Naive thymus-derived CD4-positive, alpha-beta T cell (primary cell): ENCODE results near the gene AP4B1. TPM values are rescaled to one million over a fixed set of nuclear protein-coding genes. Genes with fewer than 3 reads are reported as not detected.

ENCODE experiments used
- ATAC-seq: fragments of 150-1000 bp; cut with Tn5 transposase; 2 replicates; pipeline ENCODE4 v1.10.0; 2021; ENCODE audit warnings: mild to moderate bottlenecking, moderate library complexity
- CTCF ChIA-PET: fragments of 350-600 bp; sonication (Branson Sonifier 250); formaldehyde crosslinking; loops from one replicate; lab custom pipeline; 2021; ENCODE audit warnings: antibody characterized with exemption; lab: Charles Lee
- POLR2A ChIA-PET: fragments of 350-600 bp; sonication (Branson Sonifier 250); formaldehyde crosslinking; loops from one replicate; lab custom pipeline; 2021; ENCODE audit warnings: antibody characterized with exemption, inconsistent platforms; lab: Charles Lee
- DNase-seq, 9 donors: peaks; one replicate each; pipeline versions ENCODE4 v3.0.0 to v3.0.0-alpha.2; 2020 to 2022; ENCODE audit warnings: mixed read lengths in 1 of 9
- H3K27ac ChIP-seq: one replicate; pipeline ENCODE4 v1.7.0; 2013; ENCODE audit warnings: mild to moderate bottlenecking, low read depth, low read length, moderate library complexity
- H3K27me3 ChIP-seq, 2 donors: one replicate each; pipeline ENCODE4 v1.7.0; 2013; ENCODE audit warnings: low read length in 2 of 2, mild to moderate bottlenecking in 2 of 2, moderate library complexity in 2 of 2; ENCODE audit not compliant: control insufficient read depth in 2 of 2, insufficient read depth in 2 of 2
- H3K36me3 ChIP-seq, 3 experiments: 1 replicate in 2 of 3; 2 replicates in 1 of 3; pipeline ENCODE4 v1.7.0; 2013; ENCODE audit warnings: low read length in 3 of 3, mild to moderate bottlenecking in 3 of 3, moderate library complexity in 1 of 3; ENCODE audit not compliant: insufficient read depth in 3 of 3, control insufficient read depth in 2 of 3
- H3K4me1 ChIP-seq, 2 donors: one replicate each; pipeline ENCODE4 v1.7.0; 2013; ENCODE audit warnings: low read length in 2 of 2, mild to moderate bottlenecking in 2 of 2, moderate library complexity in 1 of 2; ENCODE audit not compliant: control insufficient read depth in 2 of 2, insufficient read depth in 2 of 2
- H3K4me3 ChIP-seq: 2 replicates; pipeline ENCODE4 v1.7.0; 2013; ENCODE audit warnings: mild to moderate bottlenecking, low read length
- H3K9me3 ChIP-seq, 3 experiments: 1 replicate in 2 of 3; 2 replicates in 1 of 3; pipeline ENCODE4 v1.7.0; 2013; ENCODE audit warnings: low read length in 3 of 3; ENCODE audit not compliant: control insufficient read depth in 2 of 3
- H3K27ac Mint-ChIP-seq, 9 donors: one replicate each; pipeline ENCODE4 v1.8.0; 2020 to 2022; ENCODE audit warnings: mixed read lengths in 9 of 9, mild to moderate bottlenecking in 8 of 9, moderate library complexity in 5 of 9, inconsistent platforms in 2 of 9
- H3K27me3 Mint-ChIP-seq, 5 donors: one replicate each; pipeline ENCODE4 v1.8.0; 2021 to 2022; ENCODE audit warnings: mixed read lengths in 5 of 5, mild to moderate bottlenecking in 1 of 5
- H3K36me3 Mint-ChIP-seq, 5 donors: one replicate each; pipeline ENCODE4 v1.8.0; 2020 to 2022; ENCODE audit warnings: mixed read lengths in 5 of 5, mild to moderate bottlenecking in 3 of 5, inconsistent platforms in 1 of 5
- H3K4me1 Mint-ChIP-seq, 7 donors: one replicate each; pipeline ENCODE4 v1.8.0; 2020 to 2022; ENCODE audit warnings: mixed read lengths in 7 of 7, mild to moderate bottlenecking in 3 of 7, inconsistent platforms in 1 of 7
- H3K4me3 Mint-ChIP-seq, 10 donors: one replicate each; pipeline ENCODE4 v1.8.0; 2020 to 2022; ENCODE audit warnings: mild to moderate bottlenecking in 10 of 10, mixed read lengths in 10 of 10, moderate library complexity in 6 of 10, inconsistent platforms in 2 of 10
- H3K9me3 Mint-ChIP-seq, 11 donors: one replicate each; pipeline ENCODE4 v1.8.0; 2020 to 2022; ENCODE audit warnings: mixed read lengths in 11 of 11, mild to moderate bottlenecking in 4 of 11, inconsistent platforms in 1 of 11, moderate library complexity in 1 of 11
- intact Hi-C, 2 donors: fragments of 100-400 bp; cut with micrococcal nuclease; formaldehyde crosslinking; loops; one replicate each; pipeline ENCODE4 v1.15.1; 2023
- polyA plus RNA-seq, 2 donors: library from polyadenylated mRNA; unstranded; fragments of 300-500 nt; fragmentation: Illumina TruSeq; gene quantifications; one replicate each; pipeline ENCODE4 v1.2.3, GENCODE V29; 2021
- total RNA-seq, 6 experiments: library from RNA in 5 of 6; stranded (reverse) in 5 of 6; gene quantifications; 1 replicate in 5 of 6; 2 replicates in 1 of 6; pipeline ENCODE4 v1.2.3 and lab custom pipeline; 2021 to 2026

Gene AP4B1
- total and polyA plus RNA-seq, 7 experiments from 2014 or later = 13.7 to 75.4 (median 51.4) TPM

DNA sequence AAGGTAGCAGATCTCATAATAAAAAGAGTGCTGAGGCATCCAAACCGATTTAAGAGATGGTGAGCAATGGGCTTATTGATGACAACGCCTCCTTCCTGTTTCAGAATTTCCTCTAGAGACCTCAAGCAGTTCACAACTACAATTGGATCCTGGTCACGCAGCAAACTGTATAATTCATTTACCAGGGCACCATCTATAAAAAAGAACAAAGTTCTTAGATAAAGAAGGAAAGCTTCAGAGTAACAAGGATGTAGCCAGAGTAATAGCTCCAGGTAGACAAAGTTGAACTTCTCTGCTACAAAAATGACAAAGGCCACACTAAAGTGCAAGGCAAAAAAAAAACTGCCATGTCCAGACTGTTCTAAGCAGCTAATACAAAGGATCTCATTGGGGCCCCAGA, 3.4 kb downstream of the AP4B1 start:
- H3K27ac ChIP-seq = no peak overlapping the region
- ATAC-seq (no peak), DNase-seq (no peak)
- Mint-ChIP-seq H3K4me1 (peaks cover 44 to 76% (median 58%) of the 10 kb centered on the region in 7 donors), H3K4me3 (peak overlapping the region in 2 of 10 donors; percentile 4 to 45), H3K36me3 (peaks cover 16 to 44% (median 32%) of the 10 kb centered on the region in 5 donors), H3K9me3 (no peaks in the 10 kb centered on the region), H3K27ac (peak overlapping the region in 7 of 9 donors; percentile 6 to 99 (median 17)), H3K27me3 (peaks cover 0 to 4% (median 0%) of the 10 kb centered on the region in 5 donors)
- H3K36me3 ChIP-seq = peaks cover 8 to 68% (median 18%) of the 10 kb centered on the region in 3 experiments
- H3K4me3 ChIP-seq = no peak overlapping the region
- ChIA-PET CTCF (interaction anchor here (1.2 to 5.4 kb wide), 2 partner anchors 31 to 65 kb away, joined by 4 to 40 read pairs; no protein-coding TSS in a partner anchor), POLR2A (no interaction called here)
- no peaks in the 10 kb centered on the region for H3K27me3 ChIP-seq
- intact Hi-C loops = loop anchor here (5.0 to 10.0 kb wide), 4 partner anchors 49 to 946 kb away; partner anchors contain the start of gene SLC16A1 (in 1 of the 2)
- no peaks in the 10 kb centered on the region for H3K9me3 ChIP-seq
- H3K4me1 ChIP-seq = peaks cover 15 to 21% of the 10 kb centered on the region in 2 donors

DNA sequence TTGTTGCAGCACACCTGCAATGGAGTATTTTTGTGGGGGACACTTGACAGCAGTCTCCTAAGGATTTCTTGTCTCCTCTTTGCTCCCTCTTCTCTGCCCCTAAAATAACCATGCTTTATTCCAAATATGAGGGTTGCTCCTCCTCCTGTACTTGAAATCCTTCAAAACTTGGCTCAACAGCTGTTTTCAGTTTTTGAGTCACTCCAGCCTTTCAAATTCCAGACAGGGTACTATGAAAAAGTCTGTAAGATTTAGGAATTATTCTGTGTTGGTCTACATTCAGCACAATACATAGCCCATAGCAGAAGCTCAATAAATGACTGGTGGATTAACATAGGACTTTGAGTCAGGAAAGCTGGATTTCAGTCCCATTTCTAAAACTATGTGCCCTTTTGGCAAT, 5.5 kb downstream of the AP4B1 start:
- Mint-ChIP-seq H3K4me1 (peaks cover 39 to 71% (median 49%) of the 10 kb centered on the region in 7 donors), H3K9me3 (no peaks in the 10 kb centered on the region), H3K27ac (peak overlapping the region in 6 of 9 donors; percentile 28 to 76 (median 71)), H3K27me3 (no peaks in the 10 kb centered on the region), H3K36me3 (peaks cover 18 to 61% (median 36%) of the 10 kb centered on the region in 5 donors), H3K4me3 (no peak overlapping the region)
- intact Hi-C loops = no loop called here
- no peak overlapping the region for H3K4me3 ChIP-seq
- no peak for DNase-seq
- H3K4me1 ChIP-seq = peaks cover 11 to 20% of the 10 kb centered on the region in 2 donors
- H3K9me3 ChIP-seq = no peaks in the 10 kb centered on the region
- H3K27me3 ChIP-seq = no peaks in the 10 kb centered on the region
- ChIA-PET CTCF (no interaction called here), POLR2A (interaction anchor here (0.9 to 1.3 kb wide), 2 partner anchors 30 to 88 kb away, joined by 3 to 4 read pairs; partner anchors contain the start of gene HIPK1)
- H3K36me3 ChIP-seq = peaks cover 12 to 81% (median 25%) of the 10 kb centered on the region in 3 experiments
- ATAC-seq = no peak
- no peak overlapping the region for H3K27ac ChIP-seq

DNA sequence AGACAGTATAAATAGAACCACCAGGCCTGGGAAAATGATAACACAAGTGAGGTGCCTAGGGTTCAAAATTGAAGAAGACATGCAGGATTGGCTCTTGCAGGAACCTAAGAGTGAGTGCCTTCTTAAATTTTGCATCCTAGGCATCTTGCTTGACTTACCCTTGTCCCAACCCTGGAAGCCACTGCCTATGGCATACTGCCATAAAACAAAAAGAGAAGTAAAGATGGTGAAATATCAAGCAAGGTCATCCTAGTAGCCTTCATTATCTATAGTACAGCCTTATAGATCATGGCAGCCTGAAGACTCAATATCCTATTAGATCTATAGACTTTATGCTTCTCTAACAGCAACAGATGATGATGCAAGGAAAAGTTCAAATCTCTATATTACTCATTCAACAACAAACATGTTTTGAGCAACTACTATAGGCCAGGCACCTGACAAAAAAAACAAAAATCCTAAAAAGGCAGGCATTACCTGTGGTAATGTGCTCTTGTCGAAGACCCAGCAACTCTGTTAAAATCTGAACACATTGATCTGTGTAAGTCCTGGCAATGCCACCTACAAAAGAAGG, 6.3 kb downstream of the AP4B1 start:
- ChIA-PET CTCF (no interaction called here), POLR2A (interaction anchor here (1.3 kb wide), 1 partner anchor 31 kb away, joined by 4 read pairs; the partner anchor contains the start of gene HIPK1)
- ATAC-seq (peak; percentile 46), DNase-seq (no peak)
- Histone ChIP-seq H3K36me3 (peaks cover 12 to 81% (median 27%) of the 10 kb centered on the region in 3 experiments), H3K4me3 (no peak overlapping the region), H3K27me3 (no peaks in the 10 kb centered on the region), H3K9me3 (no peaks in the 10 kb centered on the region), H3K4me1 (peaks cover 3 to 12% of the 10 kb centered on the region in 2 donors), H3K27ac (no peak overlapping the region)
- H3K4me1 Mint-ChIP-seq = peaks cover 32 to 63% (median 43%) of the 10 kb centered on the region in 7 donors
- peak overlapping the region in 7 of 9 donors; percentile 5 to 74 (median 33) for H3K27ac Mint-ChIP-seq
- peaks cover 18 to 67% (median 36%) of the 10 kb centered on the region in 5 donors for H3K36me3 Mint-ChIP-seq
- H3K27me3 Mint-ChIP-seq = no peaks in the 10 kb centered on the region
- no peaks in the 10 kb centered on the region for H3K9me3 Mint-ChIP-seq
- intact Hi-C loops = no loop called here
- H3K4me3 Mint-ChIP-seq = no peak overlapping the region

DNA sequence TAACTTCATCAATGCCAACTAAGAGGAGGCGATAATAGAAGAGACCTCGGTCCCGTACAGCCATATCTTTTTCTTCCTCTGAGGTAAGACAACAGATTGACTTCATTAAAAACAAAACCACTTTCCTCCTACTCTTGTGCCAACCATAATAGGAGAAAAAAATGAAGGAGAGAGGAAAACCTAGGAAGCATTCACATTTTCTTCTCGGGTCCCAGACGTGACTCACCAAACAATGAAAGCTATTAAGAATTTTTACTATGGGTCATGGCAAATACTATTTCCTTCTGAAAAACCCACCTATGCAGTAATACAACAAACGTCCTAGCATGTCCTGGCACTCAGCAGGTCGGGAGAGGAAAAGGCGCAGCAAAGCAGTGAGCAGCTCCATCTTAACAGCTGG, 8.6 kb downstream of the AP4B1 start:
- peaks cover 11 to 40% (median 20%) of the 10 kb centered on the region in 7 donors for H3K4me1 Mint-ChIP-seq
- no peaks in the 10 kb centered on the region for H3K9me3 Mint-ChIP-seq
- DNase-seq (no peak), ATAC-seq (no peak)
- H3K36me3 Mint-ChIP-seq = peaks cover 16 to 60% (median 35%) of the 10 kb centered on the region in 5 donors
- Histone ChIP-seq H3K4me3 (no peak overlapping the region), H3K27ac (no peak overlapping the region), H3K4me1 (no peaks in the 10 kb centered on the region), H3K27me3 (no peaks in the 10 kb centered on the region), H3K36me3 (peaks cover 12 to 63% (median 27%) of the 10 kb centered on the region in 3 experiments), H3K9me3 (no peaks in the 10 kb centered on the region)
- ChIA-PET CTCF (no interaction called here), POLR2A (interaction anchor here (1.1 kb wide), 1 partner anchor 16 kb away, joined by 5 read pairs; no protein-coding TSS in a partner anchor)
- H3K27me3 Mint-ChIP-seq = no peaks in the 10 kb centered on the region
- H3K4me3 Mint-ChIP-seq = no peak overlapping the region
- H3K27ac Mint-ChIP-seq = peak overlapping the region in 5 of 9 donors; percentile 16 to 52 (median 29)
- intact Hi-C loops = no loop called here

DNA sequence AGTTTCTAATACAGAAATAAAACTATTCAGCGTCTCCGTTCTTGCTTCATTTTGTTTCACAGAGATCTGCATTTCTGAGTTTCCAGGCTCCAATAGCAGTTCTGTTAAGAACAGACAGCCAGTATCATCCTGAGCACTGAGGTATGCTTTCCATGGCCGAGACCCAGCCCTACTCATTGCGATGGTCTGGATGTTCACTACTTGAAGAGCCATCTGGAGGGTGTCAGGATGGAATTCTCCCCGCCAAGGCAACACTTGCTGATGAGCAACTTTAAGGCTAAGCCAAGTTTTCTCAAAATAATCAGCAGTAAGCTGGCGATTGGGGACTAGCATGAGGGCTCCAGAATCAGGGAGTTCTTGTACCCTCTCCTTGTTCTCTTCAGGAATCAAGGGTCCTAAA, 9.5 kb downstream of the AP4B1 start:
- Histone ChIP-seq H3K27me3 (no peaks in the 10 kb centered on the region), H3K27ac (no peak overlapping the region), H3K36me3 (peaks cover 12 to 58% (median 27%) of the 10 kb centered on the region in 3 experiments), H3K4me1 (no peaks in the 10 kb centered on the region), H3K9me3 (no peaks in the 10 kb centered on the region), H3K4me3 (no peak overlapping the region)
- no peak for DNase-seq
- Mint-ChIP-seq H3K36me3 (peaks cover 12 to 61% (median 35%) of the 10 kb centered on the region in 5 donors), H3K27me3 (no peaks in the 10 kb centered on the region), H3K4me1 (peaks cover 9 to 33% (median 19%) of the 10 kb centered on the region in 7 donors), H3K4me3 (no peak overlapping the region), H3K27ac (peak overlapping the region in 6 of 9 donors; percentile 18 to 84 (median 69)), H3K9me3 (peaks cover 0 to 2% (median 0%) of the 10 kb centered on the region in 11 donors)
- no peak for ATAC-seq
- ChIA-PET CTCF (no interaction called here), POLR2A (interaction anchor here (1.1 kb wide), 1 partner anchor 16 kb away, joined by 5 read pairs; no protein-coding TSS in a partner anchor)
- intact Hi-C loops = no loop called here

DNA sequence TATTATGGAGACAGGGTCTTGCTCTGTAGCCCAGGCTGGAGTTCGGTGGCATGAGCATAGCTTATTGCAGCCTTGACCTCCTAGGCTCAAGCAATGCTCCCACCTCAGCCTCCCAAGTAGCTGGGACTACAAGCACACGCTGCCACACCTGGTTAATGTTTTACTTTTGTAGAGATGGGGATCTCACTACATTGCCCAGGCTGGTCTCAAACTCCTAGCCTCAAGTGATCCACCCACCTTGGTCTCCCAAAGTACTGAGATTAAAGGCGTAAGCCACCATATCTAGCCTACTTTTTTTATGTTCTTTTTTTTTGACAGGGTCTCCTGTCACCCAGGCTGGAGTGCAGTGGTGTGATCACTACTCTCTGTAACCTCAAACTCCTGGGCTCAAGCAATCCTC, 11.3 kb downstream of the AP4B1 start:
- H3K4me3 ChIP-seq = no peak overlapping the region
- H3K4me1 Mint-ChIP-seq = peaks cover 0 to 18% (median 14%) of the 10 kb centered on the region in 7 donors
- POLR2A ChIA-PET = interaction anchor here (0.7 to 2.5 kb wide), 3 partner anchors 11 to 688 kb away, joined by 3 to 9 read pairs (median 4); partner anchors contain the start of genes AP4B1 and BCAS2
- H3K27ac ChIP-seq = no peak overlapping the region
- H3K4me1 ChIP-seq = no peaks in the 10 kb centered on the region
- no peaks in the 10 kb centered on the region for H3K9me3 ChIP-seq
- intact Hi-C loops = no loop called here
- CTCF ChIA-PET = interaction anchor here (0.6 kb wide), 1 partner anchor 55 kb away, joined by 3 read pairs; no protein-coding TSS in a partner anchor
- H3K4me3 Mint-ChIP-seq = no peak overlapping the region
- DNase-seq (no peak), ATAC-seq (no peak)
- no peaks in the 10 kb centered on the region for H3K27me3 Mint-ChIP-seq
- H3K36me3 Mint-ChIP-seq = peaks cover 5 to 47% (median 28%) of the 10 kb centered on the region in 5 donors
- peaks cover 12 to 40% (median 21%) of the 10 kb centered on the region in 3 experiments for H3K36me3 ChIP-seq
- no peaks in the 10 kb centered on the region for H3K27me3 ChIP-seq
- H3K27ac Mint-ChIP-seq = peak overlapping the region in 4 of 9 donors; percentile 18 to 75 (median 68)
- H3K9me3 Mint-ChIP-seq = peaks cover 0 to 2% (median 0%) of the 10 kb centered on the region in 11 donors
